HL-60/S4 treated with phorbol 12-myristate 13-acetate at 8.2 ng/mL for 4 days and 3 days (cell line): ENCODE results near the gene DCHS2.

Experiments
- in situ Hi-C: fragments of 300-500 bp; cut with MboI; formaldehyde crosslinking; loops from 2 replicates; pipeline ENCODE4 v1.15.0; 2022; ENCODE audit warnings: low sequenced_read_pairs

The DCHS2 gene

GRCh38 chr4:154490583-154491340 lies 837 bp downstream of the DCHS2 start:
- in situ Hi-C loops, result no loop called here

GRCh38 chr4:154490234-154490582 lies 1.4 kb downstream of the DCHS2 start:
- in situ Hi-C loops, result no loop called here

- in situ Hi-C loops, result no loop called here
Observed at GRCh38 chr4:154489558-154490233, 1.9 kb downstream of the DCHS2 start.

- in situ Hi-C loops, result no loop called here
Observed at GRCh38 chr4:154487145-154487544, 4.5 kb downstream of the DCHS2 start.

- in situ Hi-C loops, result no loop called here
Observed at GRCh38 chr4:154485127-154485773, 6.3 kb downstream of the DCHS2 start.

- in situ Hi-C loops, result no loop called here
Observed at GRCh38 chr4:154478547-154478946, 13.1 kb downstream of the DCHS2 start.

GRCh38 chr4:154478128-154478527 lies 13.5 kb downstream of the DCHS2 start:
- in situ Hi-C loops, result no loop called here

GRCh38 chr4:154476232-154476631 lies 15.4 kb downstream of the DCHS2 start:
- in situ Hi-C loops, result no loop called here

GRCh38 chr4:154475820-154476219 lies 15.8 kb downstream of the DCHS2 start:
- in situ Hi-C loops, result no loop called here

GRCh38 chr4:154473497-154473896 lies 18.1 kb downstream of the DCHS2 start:
- in situ Hi-C loops, result no loop called here

GRCh38 chr4:154472858-154473257 lies 18.7 kb downstream of the DCHS2 start:
- in situ Hi-C loops, result no loop called here

- in situ Hi-C loops, result no loop called here
Observed at GRCh38 chr4:154471526-154472331, 19.9 kb downstream of the DCHS2 start.

- in situ Hi-C loops, result no loop called here
Observed at GRCh38 chr4:154471032-154471431, 20.6 kb downstream of the DCHS2 start.

- in situ Hi-C loops, result no loop called here
Observed at GRCh38 chr4:154467886-154468285, 23.7 kb downstream of the DCHS2 start.

GRCh38 chr4:154466336-154466735 lies 25.3 kb downstream of the DCHS2 start:
- in situ Hi-C loops, result no loop called here

- in situ Hi-C loops, result no loop called here
Observed at GRCh38 chr4:154465085-154465484, 26.5 kb downstream of the DCHS2 start.

GRCh38 chr4:154464654-154465053 lies 26.9 kb downstream of the DCHS2 start:
- in situ Hi-C loops, result no loop called here

GRCh38 chr4:154462081-154462810 lies 29.4 kb downstream of the DCHS2 start:
- in situ Hi-C loops, result no loop called here

- in situ Hi-C loops, result no loop called here
Observed at GRCh38 chr4:154457471-154457870, 34.1 kb downstream of the DCHS2 start.

- in situ Hi-C loops, result no loop called here
Observed at GRCh38 chr4:154456889-154457288, 34.7 kb downstream of the DCHS2 start.

- in situ Hi-C loops, result no loop called here
Observed at GRCh38 chr4:154456240-154456639, 35.4 kb downstream of the DCHS2 start.
